ENCODE data around the gene POLA2. TPM values are rescaled to one million over a fixed set of nuclear protein-coding genes. Genes with fewer than 3 reads are reported as not detected.
"Not testable (repeated sequence)": the region's sequence is repeated elsewhere in the genome, so short reads cannot be mapped to it uniquely, and the experiment has no call there.

The POLA2 gene
- total RNA-seq = 13.8 and 16.1 TPM in 2 replicates

- no peak for DNase-seq (ENCODE audit: extremely low read depth, low read depth, low spot score)
Observed at GRCh38 chr11:65261591-65262380, at the start of gene POLA2. TSS of gene POLA2 (plus strand) at chr11:65261962. CDS start at chr11:65262293, 331 bp downstream.

GRCh38 chr11:65212226-65212801 is 49.4 kb upstream of the POLA2 start:
- no peak for DNase-seq (ENCODE audit: extremely low read depth, low read depth, low spot score)

- DNase-seq (ENCODE audit: extremely low read depth, low read depth, low spot score) = no peak
Observed at GRCh38 chr11:65213322-65214211, 48.2 kb upstream of the POLA2 start.

- DNase-seq (ENCODE audit: extremely low read depth, low read depth, low spot score) = no peak
Observed at GRCh38 chr11:65214212-65214845, 47.4 kb upstream of the POLA2 start.

GRCh38 chr11:65215441-65216076 is 46.2 kb upstream of the POLA2 start:
- DNase-seq (ENCODE audit: extremely low read depth, low read depth, low spot score) = no peak

- DNase-seq (ENCODE audit: extremely low read depth, low read depth, low spot score) = no peak
Observed at GRCh38 chr11:65216830-65217229, 44.9 kb upstream of the POLA2 start.

GRCh38 chr11:65217441-65218423 is 44.0 kb upstream of the POLA2 start:
- DNase-seq (ENCODE audit: extremely low read depth, low read depth, low spot score) = no peak

GRCh38 chr11:65218446-65218845 is 43.3 kb upstream of the POLA2 start:
- DNase-seq (ENCODE audit: extremely low read depth, low read depth, low spot score) = no peak

- DNase-seq (ENCODE audit: extremely low read depth, low read depth, low spot score) = no peak
Observed at GRCh38 chr11:65219930-65220213, 41.9 kb upstream of the POLA2 start.

GRCh38 chr11:65221026-65221425 is 40.7 kb upstream of the POLA2 start:
- no peak for DNase-seq (ENCODE audit: extremely low read depth, low read depth, low spot score)

GRCh38 chr11:65223011-65223410 is 38.8 kb upstream of the POLA2 start:
- no peak for DNase-seq (ENCODE audit: extremely low read depth, low read depth, low spot score)

GRCh38 chr11:65224930-65225278 is 36.9 kb upstream of the POLA2 start:
- DNase-seq (ENCODE audit: extremely low read depth, low read depth, low spot score) = no peak

- DNase-seq (ENCODE audit: extremely low read depth, low read depth, low spot score) = no peak
Observed at GRCh38 chr11:65225279-65226102, 36.3 kb upstream of the POLA2 start.

- no peak for DNase-seq (ENCODE audit: extremely low read depth, low read depth, low spot score)
Observed at GRCh38 chr11:65226103-65226442, 35.7 kb upstream of the POLA2 start.

GRCh38 chr11:65227879-65228278 is 33.9 kb upstream of the POLA2 start:
- no peak for DNase-seq (ENCODE audit: extremely low read depth, low read depth, low spot score)

GRCh38 chr11:65236194-65237059 is 25.3 kb upstream of the POLA2 start:
- no peak for DNase-seq (ENCODE audit: extremely low read depth, low read depth, low spot score)

GRCh38 chr11:65238302-65238701 is 23.5 kb upstream of the POLA2 start:
- not testable (repeated sequence) for DNase-seq (ENCODE audit: extremely low read depth, low read depth, low spot score)

GRCh38 chr11:65241134-65241533 is 20.6 kb upstream of the POLA2 start:
- DNase-seq (ENCODE audit: extremely low read depth, low read depth, low spot score) = no peak
